H9 (cell line): ENCODE measurements around the gene PCNX3. TPM values are rescaled to one million over a fixed set of nuclear protein-coding genes. Genes with fewer than 3 reads are reported as not detected.

Experiments used
- DNase-seq: peaks from one replicate; pipeline ENCODE4 v3.0.0-alpha.2; 2017
- H2AFZ ChIP-seq: one replicate; pipeline ENCODE4 v1.6.1; 2013; ENCODE audit warnings: mild to moderate bottlenecking, low read length, control low read depth, moderate library complexity
- H2AK5ac ChIP-seq: 2 replicates; pipeline ENCODE4 v1.6.1; 2013; ENCODE audit warnings: low read length, control low read depth, mixed read lengths; ENCODE audit not compliant: insufficient read length
- H2BK120ac ChIP-seq: one replicate; pipeline ENCODE4 v1.6.1; 2013; ENCODE audit warnings: low read depth, mild to moderate bottlenecking, low read length, control low read depth, inconsistent platforms; ENCODE audit not compliant: poor library complexity, severe bottlenecking
- H2BK12ac ChIP-seq: 2 replicates; pipeline ENCODE4 v1.6.1; 2013; ENCODE audit warnings: low read length, control low read depth, mixed read lengths, low read depth; ENCODE audit not compliant: insufficient read length
- H2BK15ac ChIP-seq: 2 replicates; pipeline ENCODE4 v1.6.1; 2013; ENCODE audit warnings: low read depth, low read length, control low read depth
- H2BK20ac ChIP-seq: one replicate; pipeline ENCODE4 v1.6.1; 2013; ENCODE audit warnings: low read depth, mild to moderate bottlenecking, low read length, control low read depth, inconsistent platforms; ENCODE audit not compliant: poor library complexity, severe bottlenecking
- H2BK5ac ChIP-seq: 2 replicates; pipeline ENCODE4 v1.6.1; 2013; ENCODE audit warnings: low read length, control low read depth, mixed read lengths; ENCODE audit not compliant: insufficient read length
- H3K14ac ChIP-seq: 2 replicates; pipeline ENCODE4 v1.6.1; 2013; ENCODE audit warnings: low read length, control low read depth; ENCODE audit not compliant: insufficient read depth
- H3K18ac ChIP-seq: 2 replicates; pipeline ENCODE4 v1.6.1; 2013; ENCODE audit warnings: low read depth, mild to moderate bottlenecking, mixed read lengths, low read length, control low read depth; ENCODE audit not compliant: insufficient read length
- H3K23ac ChIP-seq: 2 replicates; pipeline ENCODE4 v1.6.1; 2013; ENCODE audit warnings: low read length, control low read depth, mixed read lengths, low read depth; ENCODE audit not compliant: insufficient read length
- H3K23me2 ChIP-seq: 2 replicates; pipeline ENCODE4 v1.6.1; 2013; ENCODE audit warnings: low read depth, mild to moderate bottlenecking, mixed read lengths, low read length, control low read depth; ENCODE audit not compliant: insufficient read length, poor library complexity, severe bottlenecking
- H3K27ac ChIP-seq: 2 replicates; pipeline ENCODE4 v1.5.1; 2013; ENCODE audit warnings: low read length, control low read depth, mixed read lengths, low read depth; ENCODE audit not compliant: insufficient read length
- H3K27me3 ChIP-seq: 2 replicates; pipeline ENCODE4 v1.6.1; 2013; ENCODE audit warnings: low read length, control low read depth, inconsistent platforms; ENCODE audit not compliant: insufficient read depth
- H3K4ac ChIP-seq: 2 replicates; pipeline ENCODE4 v1.6.1; 2013; ENCODE audit warnings: low read depth, mild to moderate bottlenecking, control low read depth, inconsistent platforms, low read length, moderate library complexity
- H3K4me1 ChIP-seq: 2 replicates; pipeline ENCODE4 v1.6.1; 2013; ENCODE audit warnings: low read length, control low read depth, inconsistent platforms; ENCODE audit not compliant: insufficient read depth
- H3K4me2 ChIP-seq: 2 replicates; pipeline ENCODE4 v1.6.1; 2013; ENCODE audit warnings: low read length, control low read depth, mixed read lengths; ENCODE audit not compliant: insufficient read length, insufficient read depth
- H3K56ac ChIP-seq: 2 replicates; pipeline ENCODE4 v1.6.1; 2013; ENCODE audit warnings: low read depth, mild to moderate bottlenecking, mixed read lengths, low read length, control low read depth; ENCODE audit not compliant: insufficient read length
- H3K79me1 ChIP-seq: 2 replicates; pipeline ENCODE4 v1.6.1; 2013; ENCODE audit warnings: low read depth, mild to moderate bottlenecking, moderate library complexity, low read length, control low read depth, inconsistent platforms; ENCODE audit not compliant: insufficient read depth, poor library complexity, severe bottlenecking
- H3K79me2 ChIP-seq: 2 replicates; pipeline ENCODE4 v1.6.1; 2013; ENCODE audit warnings: low read length, control low read depth, inconsistent platforms; ENCODE audit not compliant: insufficient read depth
- H3K9ac ChIP-seq: 2 replicates; pipeline ENCODE4 v1.6.1; 2013; ENCODE audit warnings: low read length, control low read depth, mixed read lengths; ENCODE audit not compliant: insufficient read length; ENCODE audit errors: extremely low read depth
- H3K9me3 ChIP-seq: one replicate; pipeline ENCODE4 v1.6.1; 2013; ENCODE audit warnings: low read depth, low read length, inconsistent platforms; ENCODE audit not compliant: control insufficient read depth
- H3T11ph ChIP-seq: one replicate; pipeline ENCODE4 v1.6.1; 2013; ENCODE audit warnings: mild to moderate bottlenecking, low read length, control low read depth, inconsistent platforms
- H4K20me1 ChIP-seq: one replicate; pipeline ENCODE4 v1.6.1; 2013; ENCODE audit not compliant: control insufficient read depth, insufficient read length, insufficient read depth
- H4K5ac ChIP-seq: 2 replicates; pipeline ENCODE4 v1.6.1; 2013; ENCODE audit warnings: low read depth, mild to moderate bottlenecking, mixed read lengths, low read length, control low read depth; ENCODE audit not compliant: insufficient read length
- H4K8ac ChIP-seq: replicated peaks from 2 replicates; pipeline ENCODE4 v1.6.1; 2013; ENCODE audit warnings: low read length, control low read depth, mixed read lengths, low read depth; ENCODE audit not compliant: insufficient read length
- H4K91ac ChIP-seq: 2 replicates; pipeline ENCODE4 v1.6.1; 2013; ENCODE audit warnings: low read depth, mild to moderate bottlenecking, moderate library complexity, mixed read lengths, low read length, control low read depth; ENCODE audit not compliant: insufficient read length
- H3K27ac Mint-ChIP-seq, 3 experiments: 2 replicates in 2 of 3; 3 replicates in 1 of 3; pipeline ENCODE4 v1.8.0; 2020 to 2021; ENCODE audit warnings: mixed read lengths in 3 of 3, mild to moderate bottlenecking in 1 of 3, moderate library complexity in 1 of 3
- H3K27me3 Mint-ChIP-seq: 2 replicates; pipeline ENCODE4 v1.8.0; 2021; ENCODE audit warnings: low read depth, mild to moderate bottlenecking, moderate library complexity, mixed read lengths
- H3K36me3 Mint-ChIP-seq, 3 experiments: 2 replicates in 2 of 3; 3 replicates in 1 of 3; pipeline ENCODE4 v1.8.0; 2020 to 2021; ENCODE audit warnings: low read depth in 3 of 3, mixed read lengths in 3 of 3; ENCODE audit not compliant: insufficient read depth in 1 of 3
- H3K4me1 Mint-ChIP-seq, 2 experiments: 2 replicates each; pipeline ENCODE4 v1.8.0; 2020; ENCODE audit warnings: mixed read lengths in 2 of 2
- H3K4me3 Mint-ChIP-seq, 2 experiments: 2 replicates in 1 of 2; 3 replicates in 1 of 2; pipeline ENCODE4 v1.8.0; 2020 to 2021; ENCODE audit warnings: mild to moderate bottlenecking in 2 of 2, mixed read lengths in 2 of 2, moderate library complexity in 1 of 2
- H3K9me3 Mint-ChIP-seq, 2 experiments: 2 replicates in 1 of 2; 3 replicates in 1 of 2; pipeline ENCODE4 v1.8.0; 2020; ENCODE audit warnings: mild to moderate bottlenecking in 2 of 2, mixed read lengths in 2 of 2, moderate library complexity in 1 of 2
- CTCF ChIP-seq: fragments of 200-600 bp; sonication (generic); conservative IDR thresholded peaks from 3 replicates; pipeline ENCODE4 v1.8.0; 2021; ENCODE audit warnings: antibody characterized with exemption, mild to moderate bottlenecking
- whole genome bisulfite sequencing: extraction: QIAGEN DNeasy Blood & Tissue Kit; methylation state at CpG from one replicate; pipeline ENCODE4 v1.1.7; 2013; ENCODE audit warnings: missing lambda C conversion rate, low lambda C conversion rate, mixed read lengths; ENCODE audit not compliant: insufficient read length; ENCODE audit errors: extremely low coverage; 5-methylcytosine and 5-hydroxymethylcytosine counted together
- total RNA-seq: library from RNA; stranded (reverse); gene quantifications from 2 replicates; pipeline ENCODE4 v1.2.1, GENCODE V29; 2021

Gene PCNX3
- total RNA-seq, 1 experiment from 2014 or later: 50.5 TPM

DNA sequence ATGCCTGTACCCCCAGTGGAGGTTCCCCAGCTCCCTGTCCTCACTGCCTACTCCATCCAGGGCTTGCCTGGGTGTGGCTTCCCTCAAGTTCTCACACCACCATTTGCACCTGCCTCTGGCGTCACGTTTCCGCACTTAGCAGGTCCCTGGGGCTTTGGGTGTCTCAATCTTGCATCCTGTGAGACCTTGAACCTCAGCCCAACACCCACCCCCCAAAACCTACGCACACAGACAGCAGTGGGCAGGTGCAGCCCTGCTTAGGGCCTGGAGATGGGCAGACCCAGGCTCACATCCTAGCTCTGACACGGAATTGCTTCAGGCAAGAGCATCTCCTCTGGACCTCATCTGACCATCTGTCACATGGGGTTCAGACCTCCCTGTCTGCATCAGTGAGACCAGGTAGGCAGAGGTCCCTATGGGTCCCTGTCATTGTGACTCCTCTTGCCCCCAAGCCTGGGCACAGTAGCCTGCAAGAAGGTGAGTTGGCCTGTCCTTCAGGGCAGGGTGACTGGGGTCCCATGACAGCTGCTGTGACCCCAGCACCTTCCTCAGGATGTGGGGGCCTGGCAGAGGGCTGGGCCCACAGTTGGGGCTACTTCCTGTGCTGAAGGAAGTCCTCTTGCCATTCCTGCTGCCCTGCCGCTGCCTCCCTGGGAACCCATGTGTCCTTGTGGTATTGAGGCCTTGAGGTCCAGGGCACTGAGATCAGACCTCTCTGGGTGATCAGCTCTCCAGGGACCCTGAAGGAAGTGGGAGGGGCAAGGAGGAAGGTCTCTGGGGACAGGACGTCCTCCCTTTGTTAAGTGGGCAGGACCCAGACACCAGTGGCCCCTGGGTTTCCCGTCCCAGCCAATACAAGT, 24.3 kb downstream of the PCNX3 start:
- H2BK5ac ChIP-seq: no peak overlapping the region
- no peak overlapping the region for H3K4me2 ChIP-seq
- Mint-ChIP-seq H3K27ac (no peak overlapping the region), H3K9me3 (no peaks in the 10 kb centered on the region), H3K27me3 (no peaks in the 10 kb centered on the region), H3K4me1 (peaks cover 34 to 40% of the 10 kb centered on the region in 2 experiments), H3K4me3 (0 out of 5 replicates have a peak overlapping the region, but pooled peaks of 1 of the 2 experiments have one; percentile 20), H3K36me3 (peaks cover 11 to 12% (median 12%) of the 10 kb centered on the region in 3 experiments; a peak in 6 of 7 replicates)
- no peak overlapping the region for H3K56ac ChIP-seq
- no CpG with 5 or more reads among the region's 8 CpGs for WGBS
- no peak overlapping the region for H3K23ac ChIP-seq
- H4K20me1 ChIP-seq: no peaks in the 10 kb centered on the region
- no peak overlapping the region for H2BK15ac ChIP-seq
- H4K91ac ChIP-seq: no peak overlapping the region
- no peak overlapping the region for H3K4ac ChIP-seq
- no peaks in the 10 kb centered on the region for H3K27me3 ChIP-seq
- H2AFZ ChIP-seq: no peak overlapping the region
- H3K4me1 ChIP-seq: peaks cover 5% of the 10 kb centered on the region; the same call in 1 of the 2 replicates
- H3K79me1 ChIP-seq: no peaks in the 10 kb centered on the region
- H3K79me2 ChIP-seq: no peaks in the 10 kb centered on the region
- H2BK20ac ChIP-seq: no peak overlapping the region
- H4K5ac ChIP-seq: no peak overlapping the region
- no peaks in the 10 kb centered on the region for H3K9me3 ChIP-seq
- no peak overlapping the region for H3K27ac ChIP-seq
- no peak overlapping the region for H2BK120ac ChIP-seq
- H3K18ac ChIP-seq: no peak overlapping the region
- H3K14ac ChIP-seq: no peak overlapping the region
- TF ChIP-seq CTCF: no peak
- H3K9ac ChIP-seq: no peak overlapping the region
- H2BK12ac ChIP-seq: no peak overlapping the region
- DNase-seq: no peak
- peaks cover 13% of the 10 kb centered on the region for H3K23me2 ChIP-seq
- no peak overlapping the region for H4K8ac ChIP-seq
- H2AK5ac ChIP-seq: no peak overlapping the region
- no peak overlapping the region for H3T11ph ChIP-seq
